K562 (cell line): Measurements from ENCODE around the gene ASB6. TPM values are rescaled to one million over a fixed set of nuclear protein-coding genes. Genes with fewer than 3 reads are reported as not detected.

Experiments
- ADNP ChIP-seq: fragments of 200-800 bp; sonication (Bioruptor generic); IDR thresholded peaks from 2 replicates; pipeline ENCODE4 v1.6.1; 2016; ENCODE audit warnings: missing genetic modification characterization, missing compliant biosample characterization
- CAMTA2 ChIP-seq: fragments of 250-450 bp; sonication (Bioruptor Pico); conservative IDR thresholded peaks from 2 replicates; pipeline ENCODE4 v1.5.1; 2022
- CBFB ChIP-seq: sonication (generic); formaldehyde crosslinking; IDR thresholded peaks from 2 replicates; pipeline ENCODE4 v1.4.0; 2020; ENCODE audit warnings: mild to moderate bottlenecking, missing genetic modification reagents
- CREBBP ChIP-seq: IDR thresholded peaks from one replicate; pipeline ENCODE4 v1.6.1; 2012; ENCODE audit warnings: low read depth, mild to moderate bottlenecking, control low read depth, inconsistent platforms, low read length
- FOXJ3 ChIP-seq: sonication (generic); formaldehyde crosslinking; IDR thresholded peaks from 2 replicates; pipeline ENCODE4 v1.4.0; 2020; ENCODE audit warnings: mild to moderate bottlenecking, missing genetic modification reagents
- GATA2 ChIP-seq: sonication (generic); formaldehyde crosslinking; IDR thresholded peaks from 2 replicates; pipeline ENCODE4 v1.4.0; 2020; ENCODE audit warnings: mild to moderate bottlenecking, missing genetic modification reagents
- LEF1 ChIP-seq: fragments of 450-650 bp; IDR thresholded peaks from 2 replicates; pipeline ENCODE4 v1.6.1; 2016; ENCODE audit warnings: mild to moderate bottlenecking
- MED1 ChIP-seq: sonication (generic); formaldehyde crosslinking; IDR thresholded peaks from 2 replicates; pipeline ENCODE4 v1.8.1; 2023; ENCODE audit warnings: missing genetic modification reagents, borderline replicate concordance
- PPARD ChIP-seq: fragments of 250-450 bp; sonication (Bioruptor Pico); IDR thresholded peaks from 2 replicates; pipeline ENCODE4 v1.8.0; 2022; ENCODE audit warnings: inconsistent platforms, mild to moderate bottlenecking, moderate library complexity
- RBM22 ChIP-seq: fragments of 200-400 bp; formaldehyde crosslinking; IDR thresholded peaks from 2 replicates; pipeline ENCODE4 v1.6.1; 2018; ENCODE audit warnings: low read length, low read depth; ENCODE audit not compliant: poor library complexity, severe bottlenecking
- RERE ChIP-seq: sonication (generic); formaldehyde crosslinking; IDR thresholded peaks from 2 replicates; pipeline ENCODE4 v1.8.0; 2023; ENCODE audit warnings: missing genetic modification reagents, mild to moderate bottlenecking, borderline replicate concordance
- SMAD2 ChIP-seq: fragments of 150-350 bp; IDR thresholded peaks from 2 replicates; pipeline ENCODE4 v1.6.1; 2014; ENCODE audit warnings: low read depth, mild to moderate bottlenecking, low read length
- YBX1 ChIP-seq: fragments of 450-650 bp; IDR thresholded peaks from 2 replicates; pipeline ENCODE4 v1.7.1; 2016; ENCODE audit warnings: mild to moderate bottlenecking
- ZC3H4 ChIP-seq: sonication (generic); formaldehyde crosslinking; IDR thresholded peaks from 2 replicates; pipeline ENCODE4 v1.9.0; 2021; ENCODE audit warnings: missing genetic modification reagents, borderline replicate concordance
- ZFP36 ChIP-seq: fragments of 150-350 bp; IDR thresholded peaks from 2 replicates; pipeline ENCODE4 v1.6.1; 2018; ENCODE audit warnings: low read length, low read depth; ENCODE audit not compliant: partially characterized antibody
- ZNF146 ChIP-seq: IDR thresholded peaks from one replicate; pipeline ENCODE4 v1.6.1; 2018; ENCODE audit warnings: missing compliant biosample characterization; ENCODE audit not compliant: unreplicated experiment
- ZNF707 ChIP-seq: fragments of 250-450 bp; sonication (Bioruptor Pico); conservative IDR thresholded peaks from 2 replicates; pipeline ENCODE4 v1.8.0; 2022; ENCODE audit warnings: inconsistent platforms, mild to moderate bottlenecking, moderate library complexity
- polyA plus RNA-seq, 8 experiments: library from polyadenylated mRNA; depleted of rRNA in 4 of 8; stranded (reverse) in 5 of 8; unstranded in 3 of 8; fragments of >200 nt; fragmentation: Nextera tagmentation in 2 of 8; fragmentation: Illumina TruSeq in 1 of 8; extraction: Ambion mirVana in 2 of 8; extraction: Trizol in 1 of 8; gene quantifications; 2 replicates each; pipeline versions ENCODE4 v1.2.1 to v1.2.3, GENCODE V29; 2011 to 2014; ENCODE audit warnings: inconsistent platforms in 1 of 8, missing spikeins in 1 of 8
- total RNA-seq, 7 experiments: library from RNA; depleted of rRNA in 6 of 7; stranded (reverse); fragments of >200 nt in 6 of 7; fragmentation: Illumina TruSeq in 2 of 7; extraction: Trizol in 2 of 7; gene quantifications; 2 replicates each; pipeline versions ENCODE4 v1.2.1 to v1.2.3, GENCODE V29; 2011 to 2021; ENCODE audit warnings: low replicate concordance in 1 of 7
- TF ChIP-seq, protein P1 (sequence below): IDR thresholded peaks from 3 replicates; pipeline ENCODE4 v1.6.1; 2011; ENCODE audit warnings: borderline replicate concordance, mild to moderate bottlenecking; ENCODE audit not compliant: insufficient read length, insufficient read depth
- TF ChIP-seq, protein P2 (sequence below): fragments of 450-650 bp; formaldehyde crosslinking; IDR thresholded peaks from 2 replicates; pipeline ENCODE4 v1.4.0; 2022; ENCODE audit warnings: missing genetic modification characterization

ASB6 gene
- total and polyA plus RNA-seq, 9 of the 15 experiments (the other 6 are each of a cell fraction or from before 2014, with no cell fraction given), result 0.92 to 17.8 (median 11.3) TPM

DNA sequence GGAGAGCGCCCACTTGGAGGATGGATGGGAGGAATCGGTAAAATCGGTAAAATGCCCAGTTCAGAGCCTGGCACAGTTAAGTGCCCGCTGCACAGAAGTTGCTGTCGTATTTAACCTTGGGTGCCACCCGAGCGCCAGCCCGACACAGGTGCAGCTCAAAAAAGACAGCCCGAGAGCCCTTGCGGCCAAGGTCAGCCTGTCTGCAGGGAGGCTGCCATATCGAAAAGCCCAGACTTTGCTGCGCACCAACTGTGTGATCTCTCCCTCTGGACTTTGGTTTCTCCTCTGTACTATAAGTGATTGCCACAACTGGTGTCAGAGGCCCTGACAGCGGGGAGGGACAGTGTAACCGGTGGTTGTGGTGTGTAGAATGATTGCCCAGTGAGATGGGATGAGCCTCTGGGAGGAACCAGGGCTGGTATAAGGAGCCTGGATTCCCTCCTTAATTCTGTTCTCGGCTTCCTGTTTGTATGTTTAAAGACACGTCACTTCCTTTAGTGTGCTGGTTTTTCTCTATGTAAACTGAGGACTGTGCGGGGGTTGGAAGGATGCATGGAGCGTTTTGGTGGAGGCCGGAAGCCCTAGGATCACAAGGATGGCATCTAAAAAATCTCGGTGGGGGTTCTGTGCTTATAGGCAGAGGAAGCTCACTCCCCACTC lies 15.2 kb downstream of the ASB6 start (continued):
- TF ChIP-seq CBFB (CRISPR knock-in tag) (no peak), MED1 (CRISPR knock-in tag) (no peak), RBM22 (no peak), FOXJ3 (CRISPR knock-in tag) (no peak), ZFP36 (no peak), YBX1 (no peak), RERE (CRISPR knock-in tag) (no peak), PPARD (CRISPR knock-in tag) (no peak), ZNF707 (CRISPR knock-in tag) (no peak), ADNP (tag) (no peak), LEF1 (no peak), CAMTA2 (CRISPR knock-in tag) (no peak), CREBBP (no peak), GATA2 (CRISPR knock-in tag) (no peak), SMAD2 (no peak), ZC3H4 (CRISPR knock-in tag) (no peak), ZNF146 (CRISPR knock-in tag) (no peak)
- TF ChIP-seq, protein P1, sequence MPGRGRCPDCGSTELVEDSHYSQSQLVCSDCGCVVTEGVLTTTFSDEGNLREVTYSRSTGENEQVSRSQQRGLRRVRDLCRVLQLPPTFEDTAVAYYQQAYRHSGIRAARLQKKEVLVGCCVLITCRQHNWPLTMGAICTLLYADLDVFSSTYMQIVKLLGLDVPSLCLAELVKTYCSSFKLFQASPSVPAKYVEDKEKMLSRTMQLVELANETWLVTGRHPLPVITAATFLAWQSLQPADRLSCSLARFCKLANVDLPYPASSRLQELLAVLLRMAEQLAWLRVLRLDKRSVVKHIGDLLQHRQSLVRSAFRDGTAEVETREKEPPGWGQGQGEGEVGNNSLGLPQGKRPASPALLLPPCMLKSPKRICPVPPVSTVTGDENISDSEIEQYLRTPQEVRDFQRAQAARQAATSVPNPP, result no peak
- TF ChIP-seq, protein P2, sequence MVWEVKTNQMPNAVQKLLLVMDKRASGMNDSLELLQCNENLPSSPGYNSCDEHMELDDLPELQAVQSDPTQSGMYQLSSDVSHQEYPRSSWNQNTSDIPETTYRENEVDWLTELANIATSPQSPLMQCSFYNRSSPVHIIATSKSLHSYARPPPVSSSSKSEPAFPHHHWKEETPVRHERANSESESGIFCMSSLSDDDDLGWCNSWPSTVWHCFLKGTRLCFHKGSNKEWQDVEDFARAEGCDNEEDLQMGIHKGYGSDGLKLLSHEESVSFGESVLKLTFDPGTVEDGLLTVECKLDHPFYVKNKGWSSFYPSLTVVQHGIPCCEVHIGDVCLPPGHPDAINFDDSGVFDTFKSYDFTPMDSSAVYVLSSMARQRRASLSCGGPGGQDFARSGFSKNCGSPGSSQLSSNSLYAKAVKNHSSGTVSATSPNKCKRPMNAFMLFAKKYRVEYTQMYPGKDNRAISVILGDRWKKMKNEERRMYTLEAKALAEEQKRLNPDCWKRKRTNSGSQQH, result no peak
